ENCODE measurements around the gene PLA2R1.
A peak's percentile ranks its signal among the peaks of the same experiment; 100 is the strongest.

Gene PLA2R1

DNA sequence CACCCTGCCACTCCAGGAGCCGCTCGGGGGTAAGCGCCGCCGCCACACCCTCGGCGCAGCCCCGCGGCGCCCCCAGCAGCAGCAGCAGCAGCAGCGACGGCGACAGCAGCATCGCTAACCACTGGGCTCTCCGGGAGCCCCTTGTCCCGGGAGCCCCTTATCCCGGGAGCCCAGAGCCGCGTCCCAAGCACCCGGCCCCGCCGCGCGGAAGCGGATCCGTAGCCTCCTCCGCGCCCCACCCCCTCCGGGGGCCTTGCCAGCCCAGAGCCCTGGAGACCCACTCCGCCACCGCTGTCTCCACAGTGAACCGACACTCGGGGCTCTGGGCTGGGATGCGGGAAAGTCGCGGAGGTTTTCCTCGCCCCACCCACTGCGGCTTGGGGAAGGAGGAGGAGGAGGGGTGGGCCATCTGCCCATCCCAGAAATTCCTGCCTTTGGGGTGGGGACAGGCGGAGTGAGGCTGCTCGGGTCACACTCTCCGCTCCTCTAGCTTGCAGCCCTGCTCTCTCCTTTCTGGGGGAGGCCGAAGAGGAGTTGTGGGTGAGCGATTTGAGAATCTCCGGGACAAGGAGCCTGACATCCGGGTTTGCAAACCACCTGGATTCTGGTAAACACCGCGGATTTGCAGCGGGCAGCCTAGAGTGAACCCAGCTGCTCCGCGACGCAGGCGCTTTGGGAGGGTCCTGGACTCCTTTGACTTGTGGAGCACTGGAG, at the start of gene PLA2R1:
TSS of gene PLA2R1 (minus strand) at position 324 of the 714 bp plus-strand sequence. CDS start at position 112, 212 bp downstream.
- in situ Hi-C loops (cut with HindIII; ENCODE audit: low pct_unique_long_range_greater_than_20kb, low sequenced_read_pairs) = no loop called here
- peak; percentile 64 to 66 for DNase-seq (ENCODE audit: low read depth in 1 of 2, low spot score in 1 of 2)
- TF ChIP-seq JUND (IDR thresholded peaks at IDR 0.05; ENCODE audit: low read depth) = no peak

GRCh38 chr2:160110674-160111239, 48.3 kb upstream of the PLA2R1 start:
- no peak for TF ChIP-seq JUND (IDR thresholded peaks at IDR 0.05; ENCODE audit: low read depth)
- DNase-seq (ENCODE audit: low read depth in 1 of 2, low spot score in 1 of 2) = no peak
- in situ Hi-C loops (cut with HindIII; ENCODE audit: low pct_unique_long_range_greater_than_20kb, low sequenced_read_pairs) = no loop called here

DNA sequence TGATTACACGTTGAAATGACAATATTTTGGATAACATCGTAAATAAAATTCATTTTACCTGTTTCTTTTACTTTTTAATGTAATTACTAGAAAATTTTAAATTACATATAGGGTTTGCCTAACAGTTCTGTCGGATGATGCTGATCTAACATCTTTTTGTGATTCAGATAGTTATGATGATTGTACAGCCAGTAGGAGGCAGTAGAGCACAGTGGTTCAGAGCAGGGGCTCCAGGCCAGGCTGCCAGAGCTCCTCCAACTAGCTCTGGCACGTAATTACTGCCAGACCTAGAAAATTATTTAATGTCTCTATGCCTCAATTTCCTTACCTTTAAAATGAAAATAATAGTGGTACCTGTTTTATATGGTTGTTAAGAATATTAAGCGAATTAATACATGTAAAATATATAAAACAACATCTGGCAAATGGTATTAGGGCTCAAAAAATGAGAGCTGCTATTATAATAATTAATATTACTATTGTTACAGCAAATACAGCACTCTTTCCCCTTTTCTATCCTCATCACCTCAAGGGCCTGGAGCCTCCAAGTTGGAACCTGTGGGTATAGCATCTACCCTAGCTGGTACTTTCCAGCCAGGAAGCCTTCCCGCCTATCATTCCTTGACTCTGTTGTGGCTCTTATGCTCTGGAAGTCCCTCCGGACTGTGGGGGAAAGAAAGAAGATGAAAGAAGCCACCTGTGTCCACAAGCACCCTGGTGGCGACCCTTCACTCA, 47.7 kb upstream of the PLA2R1 start:
- in situ Hi-C loops (cut with HindIII; ENCODE audit: low pct_unique_long_range_greater_than_20kb, low sequenced_read_pairs) = no loop called here
- TF ChIP-seq JUND (IDR thresholded peaks at IDR 0.05; ENCODE audit: low read depth) = no peak
- peak; percentile 8 to 68 for DNase-seq (ENCODE audit: low read depth in 1 of 2, low spot score in 1 of 2)

DNA sequence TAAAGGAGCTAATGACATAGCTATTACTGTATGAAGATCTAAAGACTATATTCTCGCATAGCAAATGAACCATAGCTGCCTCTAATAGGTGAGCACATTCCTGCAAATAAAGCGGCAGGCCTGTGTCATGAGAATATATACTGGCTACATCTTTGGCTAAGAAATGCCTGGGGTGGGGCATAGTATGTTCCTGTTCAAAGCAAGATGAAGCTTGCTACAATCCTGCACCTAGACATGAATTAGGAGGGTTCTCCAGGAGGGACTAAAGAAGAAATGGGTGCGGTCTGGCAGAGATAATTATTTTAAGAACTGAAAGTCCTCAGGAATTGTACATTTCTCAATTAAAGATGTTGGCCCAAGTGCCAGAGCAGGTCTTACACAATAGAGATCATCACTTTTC, 46.8 kb upstream of the PLA2R1 start:
- DNase-seq (ENCODE audit: low read depth in 1 of 2, low spot score in 1 of 2) = no peak
- no peak for TF ChIP-seq JUND (IDR thresholded peaks at IDR 0.05; ENCODE audit: low read depth)
- in situ Hi-C loops (cut with HindIII; ENCODE audit: low pct_unique_long_range_greater_than_20kb, low sequenced_read_pairs) = no loop called here

DNA sequence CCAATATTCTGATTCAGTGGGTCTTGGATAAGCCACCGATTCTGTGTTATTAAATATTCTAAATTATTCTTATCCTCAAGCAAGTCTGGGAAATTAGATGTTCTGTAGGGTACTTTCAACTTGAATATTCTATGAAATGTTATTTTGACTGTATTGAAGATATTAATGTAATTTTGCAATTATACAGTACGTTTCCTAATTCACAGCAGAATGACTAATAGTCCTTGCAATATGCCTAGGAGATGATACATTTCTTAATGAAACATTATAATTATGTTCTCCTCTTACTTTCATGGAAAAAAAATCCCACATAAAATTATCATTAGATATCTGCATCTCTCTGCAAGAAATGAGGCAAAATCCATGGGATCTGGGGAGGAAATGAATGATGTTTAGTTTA, 46.2 kb upstream of the PLA2R1 start:
- in situ Hi-C loops (cut with HindIII; ENCODE audit: low pct_unique_long_range_greater_than_20kb, low sequenced_read_pairs) = no loop called here
- no peak for DNase-seq (ENCODE audit: low read depth in 1 of 2, low spot score in 1 of 2)
- no peak for TF ChIP-seq JUND (IDR thresholded peaks at IDR 0.05; ENCODE audit: low read depth)

DNA sequence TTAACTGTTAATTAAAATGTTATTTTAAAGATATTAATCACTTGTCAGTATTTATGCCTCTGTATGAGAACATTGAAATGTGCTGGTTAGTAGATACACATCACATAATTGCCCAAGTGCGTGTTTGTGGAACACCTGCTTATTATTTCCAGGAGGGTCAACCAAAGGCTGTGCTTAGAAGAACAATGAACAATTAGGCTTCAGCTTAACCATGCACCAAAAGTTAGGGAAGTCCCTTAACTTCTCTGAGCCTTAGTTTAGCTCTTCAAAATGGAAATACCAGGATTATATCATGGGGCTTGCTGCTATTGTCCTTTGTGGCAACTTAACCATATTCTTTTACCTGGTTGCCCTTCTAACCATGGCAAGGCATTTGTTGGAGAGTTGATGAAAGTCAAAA, 43.0 kb upstream of the PLA2R1 start:
- in situ Hi-C loops (cut with HindIII; ENCODE audit: low pct_unique_long_range_greater_than_20kb, low sequenced_read_pairs) = no loop called here
- TF ChIP-seq JUND (IDR thresholded peaks at IDR 0.05; ENCODE audit: low read depth) = no peak
- DNase-seq (ENCODE audit: low read depth in 1 of 2, low spot score in 1 of 2) = no peak

DNA sequence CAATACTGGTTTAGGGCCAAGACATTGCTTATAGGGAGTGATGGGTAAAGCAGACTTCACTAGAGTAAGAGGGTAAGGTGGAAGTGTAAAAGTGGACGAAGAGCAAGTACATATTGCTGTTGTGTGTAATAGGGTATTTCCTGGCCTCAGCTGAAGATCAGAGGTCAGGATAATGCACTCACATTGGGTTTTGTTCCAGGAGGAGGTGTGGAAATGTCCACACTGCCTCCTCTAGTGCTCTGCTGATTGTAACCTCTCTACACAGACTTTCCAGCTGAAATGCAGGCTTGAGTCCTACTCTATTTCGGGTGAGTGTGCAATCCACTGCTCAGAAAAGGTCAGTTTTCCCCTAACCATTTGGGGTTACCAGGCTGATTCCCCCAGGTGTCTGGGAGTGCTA, 41.7 kb upstream of the PLA2R1 start:
- no peak for DNase-seq (ENCODE audit: low read depth in 1 of 2, low spot score in 1 of 2)
- no peak for TF ChIP-seq JUND (IDR thresholded peaks at IDR 0.05; ENCODE audit: low read depth)
- in situ Hi-C loops (cut with HindIII; ENCODE audit: low pct_unique_long_range_greater_than_20kb, low sequenced_read_pairs) = no loop called here

DNA sequence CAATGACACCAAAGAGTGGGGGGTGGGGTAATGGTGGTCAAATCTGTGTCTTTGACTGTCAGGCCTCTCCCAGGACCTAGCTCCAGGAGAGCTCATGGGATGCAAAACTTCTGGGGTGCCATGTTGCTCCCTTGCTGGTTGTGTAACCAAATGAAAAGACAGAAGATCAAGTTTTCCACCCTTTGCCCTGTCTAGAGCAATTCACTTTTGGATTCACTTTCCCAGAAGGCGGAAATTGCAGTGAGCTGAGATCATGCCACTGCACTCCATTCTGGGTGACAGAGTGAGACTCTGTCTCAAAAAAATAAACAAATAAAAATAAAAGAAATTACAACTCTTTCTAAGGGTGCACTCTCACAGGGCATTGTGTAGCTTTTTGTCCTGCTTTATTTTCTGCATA, 34.9 kb upstream of the PLA2R1 start:
- TF ChIP-seq JUND (IDR thresholded peaks at IDR 0.05; ENCODE audit: low read depth) = no peak
- DNase-seq (ENCODE audit: low read depth in 1 of 2, low spot score in 1 of 2) = no peak
- in situ Hi-C loops (cut with HindIII; ENCODE audit: low pct_unique_long_range_greater_than_20kb, low sequenced_read_pairs) = no loop called here

DNA sequence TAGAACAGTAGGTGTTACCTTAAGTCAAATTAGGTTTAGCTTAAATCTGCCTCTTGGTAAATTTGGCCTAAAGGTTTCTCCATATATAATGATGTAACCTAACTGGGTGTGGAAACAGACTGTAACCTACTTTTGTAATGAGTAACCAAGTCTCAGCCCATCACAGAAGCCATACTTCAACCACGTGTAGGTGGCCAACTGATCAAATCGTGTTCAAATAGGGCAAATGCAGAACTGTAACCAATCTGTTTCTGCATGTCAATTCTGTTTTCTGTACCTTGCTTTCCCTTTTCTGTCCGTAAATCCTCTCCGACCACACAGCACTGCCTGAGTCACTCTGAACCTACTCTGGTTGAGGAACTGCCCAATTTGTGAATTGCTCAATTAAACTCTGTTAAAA, 34.0 kb upstream of the PLA2R1 start:
- no peak for DNase-seq (ENCODE audit: low read depth in 1 of 2, low spot score in 1 of 2)

GRCh38 chr2:160092445-160092844, 30.0 kb upstream of the PLA2R1 start:
- DNase-seq (ENCODE audit: low read depth in 1 of 2, low spot score in 1 of 2) = no peak
- TF ChIP-seq JUND (IDR thresholded peaks at IDR 0.05; ENCODE audit: low read depth) = no peak
- in situ Hi-C loops (cut with HindIII; ENCODE audit: low pct_unique_long_range_greater_than_20kb, low sequenced_read_pairs) = no loop called here

More for the DNA sequence above, 34.0 kb upstream of the PLA2R1 start:
- TF ChIP-seq JUND (IDR thresholded peaks at IDR 0.05; ENCODE audit: low read depth) = no peak
- in situ Hi-C loops (cut with HindIII; ENCODE audit: low pct_unique_long_range_greater_than_20kb, low sequenced_read_pairs) = no loop called here

DNA sequence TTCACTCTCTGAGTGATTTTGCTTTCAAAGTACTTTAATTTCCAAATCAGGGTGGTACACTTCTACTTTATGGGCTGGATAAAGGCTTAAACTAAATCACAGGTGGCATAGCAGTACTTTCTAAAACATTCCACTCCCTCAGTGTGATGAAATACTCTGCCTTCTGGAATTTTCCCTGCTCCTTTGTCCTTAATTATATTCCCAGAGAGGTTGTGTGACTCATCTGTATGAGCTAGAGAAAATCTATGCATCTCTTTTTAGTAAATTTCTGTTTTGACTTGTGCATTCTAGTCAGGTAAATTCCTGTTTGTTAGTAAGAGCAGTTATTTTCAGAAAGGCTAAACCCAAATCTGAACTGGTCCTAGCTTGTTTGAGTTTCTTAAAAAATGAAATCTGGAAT, 29.0 kb upstream of the PLA2R1 start:
- in situ Hi-C loops (cut with HindIII; ENCODE audit: low pct_unique_long_range_greater_than_20kb, low sequenced_read_pairs) = no loop called here
- no peak for TF ChIP-seq JUND (IDR thresholded peaks at IDR 0.05; ENCODE audit: low read depth)
- DNase-seq (ENCODE audit: low read depth in 1 of 2, low spot score in 1 of 2) = no peak

DNA sequence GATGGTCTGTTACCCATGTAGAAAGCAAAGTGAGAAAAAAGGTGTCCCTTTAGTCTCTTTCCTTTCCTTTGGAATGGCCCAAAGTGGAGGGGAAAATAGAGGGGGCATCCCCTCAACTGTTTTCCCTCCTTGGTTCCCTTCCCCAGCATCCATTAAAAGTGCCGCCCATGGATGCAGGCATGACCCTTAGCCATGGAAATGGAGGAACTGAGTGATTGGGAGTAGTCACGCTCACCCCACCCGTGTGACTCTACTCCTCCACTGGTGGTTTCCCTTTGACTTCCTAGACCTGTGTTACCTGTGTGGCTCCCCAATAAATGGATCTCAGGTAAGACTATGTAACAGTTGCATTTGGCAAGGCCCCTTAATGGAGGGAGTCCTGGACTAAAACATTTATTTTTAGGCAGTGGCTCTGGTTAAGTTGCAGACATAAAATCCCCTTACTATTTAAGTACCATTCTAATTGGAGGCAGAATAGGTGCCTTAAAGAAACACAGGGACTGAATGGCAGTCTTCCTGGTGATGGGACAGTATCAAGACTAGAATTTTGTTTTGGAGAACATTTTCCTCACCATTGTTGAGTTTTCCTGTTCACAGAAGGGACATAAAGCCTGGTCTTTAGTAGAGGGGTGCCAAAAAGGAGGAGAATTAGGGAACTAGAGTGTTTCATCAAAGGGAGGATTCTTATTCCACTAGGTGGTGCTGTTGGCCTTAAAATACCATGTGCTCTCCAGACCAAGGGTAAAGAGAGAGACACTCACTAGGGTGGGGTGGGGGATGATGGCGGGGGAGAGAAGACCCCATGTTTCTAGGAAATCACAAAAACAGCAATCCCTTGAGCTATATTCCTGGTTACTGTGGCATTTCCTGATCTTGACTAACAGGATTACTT, 25.7 kb upstream of the PLA2R1 start:
- in situ Hi-C loops (cut with HindIII; ENCODE audit: low pct_unique_long_range_greater_than_20kb, low sequenced_read_pairs) = no loop called here
- TF ChIP-seq JUND (IDR thresholded peaks at IDR 0.05; ENCODE audit: low read depth) = no peak
- DNase-seq (ENCODE audit: low read depth in 1 of 2, low spot score in 1 of 2) = peak in 1 of 2 experiments; percentile 58

Data from T47D (cell line).